Fibroblast of mammary gland (primary cell): ENCODE results near the gene ABCC10.

Source experiments
- DNase-seq: peaks from one replicate; pipeline ENCODE4 v3.0.0-alpha.2; 2010; ENCODE audit warnings: low read depth
- H3K4me3 ChIP-seq: 2 replicates; pipeline ENCODE4 v1.5.1; 2011; ENCODE audit warnings: low read depth, mild to moderate bottlenecking, low read length, moderate library complexity; ENCODE audit not compliant: control insufficient read depth
- TF ChIP-seq, protein P1 (sequence below): conservative IDR thresholded peaks from 2 replicates; pipeline ENCODE4 v1.5.1; 2011; ENCODE audit warnings: low read depth, low read length, inconsistent platforms; ENCODE audit not compliant: control insufficient read depth, insufficient read depth

Gene ABCC10

DNA sequence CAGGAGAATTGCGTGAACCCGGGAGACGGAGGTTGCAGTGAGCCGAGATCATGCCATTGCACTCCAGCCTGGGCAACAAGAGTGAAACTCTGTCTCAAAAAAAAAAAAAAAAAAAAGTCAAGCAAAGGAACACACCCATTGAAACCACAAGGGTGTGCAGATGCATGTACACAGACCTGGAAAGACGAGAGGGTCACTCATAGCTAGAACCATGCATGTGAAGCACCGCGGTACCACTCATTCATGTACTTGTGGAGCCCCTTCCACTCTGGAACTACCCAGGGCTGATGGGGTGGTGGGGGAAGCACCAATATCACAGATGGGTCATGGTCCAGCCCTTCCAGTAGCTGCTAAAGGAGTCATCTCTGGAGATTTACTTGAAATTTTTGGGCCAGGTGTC is 42.6 kb downstream of the ABCC10 start:
- DNase-seq, result no peak
- TF ChIP-seq, protein P1, sequence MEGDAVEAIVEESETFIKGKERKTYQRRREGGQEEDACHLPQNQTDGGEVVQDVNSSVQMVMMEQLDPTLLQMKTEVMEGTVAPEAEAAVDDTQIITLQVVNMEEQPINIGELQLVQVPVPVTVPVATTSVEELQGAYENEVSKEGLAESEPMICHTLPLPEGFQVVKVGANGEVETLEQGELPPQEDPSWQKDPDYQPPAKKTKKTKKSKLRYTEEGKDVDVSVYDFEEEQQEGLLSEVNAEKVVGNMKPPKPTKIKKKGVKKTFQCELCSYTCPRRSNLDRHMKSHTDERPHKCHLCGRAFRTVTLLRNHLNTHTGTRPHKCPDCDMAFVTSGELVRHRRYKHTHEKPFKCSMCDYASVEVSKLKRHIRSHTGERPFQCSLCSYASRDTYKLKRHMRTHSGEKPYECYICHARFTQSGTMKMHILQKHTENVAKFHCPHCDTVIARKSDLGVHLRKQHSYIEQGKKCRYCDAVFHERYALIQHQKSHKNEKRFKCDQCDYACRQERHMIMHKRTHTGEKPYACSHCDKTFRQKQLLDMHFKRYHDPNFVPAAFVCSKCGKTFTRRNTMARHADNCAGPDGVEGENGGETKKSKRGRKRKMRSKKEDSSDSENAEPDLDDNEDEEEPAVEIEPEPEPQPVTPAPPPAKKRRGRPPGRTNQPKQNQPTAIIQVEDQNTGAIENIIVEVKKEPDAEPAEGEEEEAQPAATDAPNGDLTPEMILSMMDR, result no peak
- H3K4me3 ChIP-seq, result no peak overlapping the region

DNA sequence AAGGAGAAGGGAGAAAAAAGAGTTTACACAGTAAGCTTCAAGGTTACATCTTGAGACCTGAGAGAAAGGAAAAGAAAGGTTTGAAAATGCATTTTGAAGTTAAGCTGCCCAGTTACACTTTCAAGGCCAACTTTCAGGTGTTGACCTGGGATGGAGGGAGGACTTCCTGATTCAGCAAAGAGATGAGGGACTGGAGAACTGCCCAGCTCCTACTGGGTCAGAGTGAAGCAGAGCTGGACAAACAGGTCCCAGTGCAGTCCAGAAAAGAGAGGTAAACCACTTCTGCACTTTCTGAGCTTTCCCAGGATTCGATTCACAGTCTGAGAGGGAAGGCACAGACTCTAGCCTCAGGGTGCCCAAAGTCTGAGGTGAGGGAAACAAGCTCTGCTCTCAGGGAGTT is 44.1 kb downstream of the ABCC10 start:
- TF ChIP-seq, protein P1, result no peak
- H3K4me3 ChIP-seq, result no peak overlapping the region
- no peak for DNase-seq

DNA sequence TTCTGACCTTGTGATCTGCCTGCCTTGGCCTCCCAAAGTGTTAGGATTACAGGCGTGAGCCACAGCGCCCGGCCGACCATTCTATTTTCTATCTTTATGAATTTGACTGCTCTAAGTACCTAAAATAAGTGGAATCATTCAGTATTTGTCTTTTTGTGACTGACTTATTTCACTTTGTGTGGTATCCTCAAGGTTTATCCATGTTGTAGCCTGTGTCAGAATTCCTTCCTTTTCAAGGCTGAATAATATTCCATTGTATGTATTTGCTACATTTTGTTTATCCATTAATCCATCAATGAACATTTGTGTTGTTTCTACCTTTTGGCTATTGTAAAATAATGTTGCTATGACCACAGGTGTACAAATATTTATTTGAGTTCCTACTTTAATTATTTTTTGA is 45.2 kb downstream of the ABCC10 start:
- TF ChIP-seq, protein P1, result no peak
- DNase-seq, result no peak
- H3K4me3 ChIP-seq, result no peak overlapping the region

DNA sequence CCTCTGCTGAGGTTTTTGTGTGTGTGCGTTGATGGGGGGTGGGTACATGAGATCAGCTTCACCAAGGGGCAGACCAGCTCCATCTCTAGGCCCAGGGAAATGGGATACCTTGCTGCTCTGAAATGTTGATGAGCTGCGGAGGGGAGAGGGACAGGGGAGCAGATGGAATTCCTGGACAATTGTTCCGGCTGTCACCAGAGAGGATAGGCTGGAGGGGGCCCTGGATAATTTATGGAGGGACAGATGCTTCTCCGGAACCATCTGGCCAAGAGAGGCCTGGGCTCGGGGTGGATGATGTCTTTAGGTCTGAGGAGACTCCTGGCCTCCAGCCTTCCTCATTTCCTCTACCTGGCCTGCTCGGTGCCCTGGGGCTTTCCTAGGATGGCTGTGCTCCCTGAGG is 48.2 kb downstream of the ABCC10 start:
- DNase-seq, result no peak
- TF ChIP-seq, protein P1, result no peak

DNA sequence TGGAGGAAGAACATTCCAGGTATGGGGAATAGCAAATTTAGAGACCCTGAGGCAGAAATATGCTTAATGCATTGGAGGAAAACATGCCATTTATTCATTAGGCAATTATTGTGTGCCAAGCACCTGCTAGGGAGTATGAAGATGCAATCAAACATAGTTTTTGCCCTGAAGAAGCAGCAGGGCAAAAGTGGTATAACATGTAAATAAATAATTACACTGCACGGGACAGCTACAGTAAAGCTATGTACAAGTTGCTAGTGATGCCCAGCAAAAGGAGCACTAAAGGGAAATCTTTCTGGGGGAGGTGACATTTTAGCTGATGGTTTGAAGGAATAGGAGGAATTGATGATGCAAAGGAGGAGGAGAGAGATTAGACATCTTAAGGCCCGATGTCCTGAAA is 49.4 kb downstream of the ABCC10 start:
- peak overlapping the region; percentile 75 for H3K4me3 ChIP-seq
- TF ChIP-seq, protein P1, result no peak
- DNase-seq, result no peak

More for the DNA sequence above, 48.2 kb downstream of the ABCC10 start:
- H3K4me3 ChIP-seq, result no peak overlapping the region

DNA sequence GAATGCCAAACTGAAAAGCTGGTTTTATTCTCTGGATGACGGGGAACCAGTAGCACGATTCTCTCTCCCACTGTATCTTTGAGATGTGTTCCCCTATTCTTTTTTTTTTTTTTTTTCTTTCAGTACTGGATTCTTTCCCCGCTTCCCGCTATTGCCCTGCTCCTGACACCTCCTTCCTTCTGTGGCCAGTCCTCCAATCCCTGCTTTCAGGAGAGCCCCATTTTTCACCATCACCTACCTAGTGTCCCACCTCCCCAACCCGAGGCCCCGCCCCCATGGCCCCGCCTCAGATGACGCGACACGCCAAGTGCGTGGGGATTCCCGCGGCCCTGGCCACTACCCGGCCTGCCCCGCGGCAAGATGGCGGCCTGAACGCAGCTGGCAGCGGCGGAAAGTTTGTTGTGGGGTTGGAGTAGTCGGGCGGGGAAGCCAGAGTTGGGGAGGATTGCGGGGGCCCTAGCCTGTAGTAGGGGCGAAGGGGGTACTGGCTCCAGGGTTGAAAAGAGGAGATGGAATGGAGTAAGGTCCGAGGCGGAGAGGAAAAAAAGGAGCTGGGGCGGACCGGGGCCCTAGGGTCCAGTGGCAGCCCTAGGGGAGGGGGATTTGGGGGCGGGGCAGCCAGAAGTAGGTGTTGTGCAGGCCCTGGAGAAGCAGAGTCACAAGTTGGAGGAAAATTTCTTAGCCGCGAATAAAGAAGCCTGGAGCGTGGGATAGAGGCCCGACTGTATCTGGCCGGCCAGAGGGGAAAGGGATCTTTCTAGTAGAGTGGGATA is 50.1 kb downstream of the ABCC10 start, which contains the start of gene TJAP1:
TJAP1 (plus strand) TSS at position 336 of the 773 bp plus-strand sequence. CDS start 21,432 bp downstream, outside the sequence.
- TF ChIP-seq, protein P1, result no peak
- H3K4me3 ChIP-seq, result peak within 1 kb of the TSS; percentile 75
- DNase-seq, result peak; percentile 68
